ENCODE results near the gene ZNF460.
"Not testable (repeated sequence)": the region's sequence is repeated elsewhere in the genome, so short reads cannot be mapped to it uniquely, and the experiment has no call there.

Gene ZNF460

DNA sequence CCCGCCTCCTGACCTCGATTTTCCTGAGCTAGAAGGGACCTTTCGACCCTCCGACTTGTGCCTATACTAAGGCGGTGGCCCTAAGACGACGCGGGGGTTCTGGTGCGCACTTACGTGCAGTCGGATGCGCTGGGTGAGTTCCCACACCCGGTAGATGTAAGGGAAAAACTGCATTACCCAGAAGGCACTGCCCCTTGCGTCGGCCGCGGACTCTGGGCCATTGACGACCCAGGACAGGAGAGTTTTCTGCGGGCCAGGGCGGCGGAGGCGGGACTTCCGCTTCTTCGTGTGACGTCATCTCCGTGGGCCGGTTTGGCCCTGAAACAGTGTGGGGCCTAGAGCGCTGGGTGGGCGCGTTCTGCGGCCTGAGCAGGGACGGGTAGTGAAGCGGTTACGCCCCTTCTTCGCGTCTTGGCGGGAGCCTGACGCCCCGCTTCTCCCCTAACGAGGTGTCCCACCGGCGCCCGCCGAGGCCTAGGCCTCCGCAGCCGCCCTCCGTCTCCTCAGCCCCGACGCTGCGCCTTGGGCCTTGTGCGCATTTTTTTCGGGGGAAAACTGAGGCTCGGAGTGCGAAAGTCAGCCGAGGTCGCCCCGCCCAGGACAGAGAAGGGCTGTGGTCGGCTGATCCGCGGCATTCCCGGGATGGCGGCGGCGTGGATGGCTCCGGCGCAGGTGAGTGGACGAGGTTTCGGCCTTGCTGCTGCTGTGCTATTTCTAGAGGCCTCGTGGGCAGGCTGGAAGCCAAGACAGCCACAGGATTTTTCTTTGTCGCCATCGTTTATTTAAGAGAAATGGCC lies at the start of gene ZNF460:
TSS of gene ZNF460 (plus strand) at position 321 of the 797 bp plus-strand sequence. CDS start at position 643, 322 bp downstream.
- FAIRE-seq (peak; percentile 81), DNase-seq (ENCODE audit: insufficient read length, low spot score) (peak; percentile 95)

DNA sequence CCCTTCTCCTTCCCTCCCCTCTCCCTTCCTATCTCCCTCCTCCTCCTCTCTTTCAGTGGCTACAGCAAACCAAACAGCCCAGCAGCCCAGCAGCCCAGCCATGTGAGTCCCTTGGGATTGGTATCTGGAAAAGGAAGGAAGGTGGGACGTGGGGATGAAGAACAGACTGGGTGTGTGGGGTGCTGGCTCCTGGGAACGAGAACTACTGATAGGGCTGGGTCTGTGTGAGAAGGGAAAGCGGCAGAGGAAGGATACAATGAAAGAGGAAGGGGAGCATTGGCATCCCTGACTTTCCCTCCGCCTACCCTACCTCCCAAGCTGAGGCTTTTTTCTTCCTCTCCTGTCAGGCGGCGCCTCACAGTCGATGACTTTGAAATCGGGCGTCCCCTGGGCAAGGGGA lies 48.6 kb upstream of the ZNF460 start:
- FAIRE-seq (no peak), DNase-seq (ENCODE audit: insufficient read length, low spot score) (no peak)

DNA sequence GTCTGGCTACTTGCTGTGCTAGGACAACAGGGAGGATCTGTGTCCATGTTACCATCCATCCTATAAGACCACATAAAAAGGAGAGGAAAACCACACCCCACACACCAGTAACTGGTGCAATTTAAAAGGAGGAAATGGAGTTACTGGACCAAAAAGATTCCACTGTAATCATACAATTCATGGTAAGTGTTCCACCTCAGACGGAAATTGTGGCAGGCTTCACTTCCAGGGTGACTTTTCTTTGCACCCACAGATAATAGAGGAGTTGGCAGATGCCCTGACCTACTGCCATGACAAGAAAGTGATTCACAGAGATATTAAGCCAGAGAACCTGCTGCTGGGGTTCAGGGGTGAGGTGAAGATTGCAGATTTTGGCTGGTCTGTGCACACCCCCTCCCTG lies 47.1 kb upstream of the ZNF460 start:
- DNase-seq (ENCODE audit: insufficient read length, low spot score), result no peak
- peak; percentile 4 for FAIRE-seq

DNA sequence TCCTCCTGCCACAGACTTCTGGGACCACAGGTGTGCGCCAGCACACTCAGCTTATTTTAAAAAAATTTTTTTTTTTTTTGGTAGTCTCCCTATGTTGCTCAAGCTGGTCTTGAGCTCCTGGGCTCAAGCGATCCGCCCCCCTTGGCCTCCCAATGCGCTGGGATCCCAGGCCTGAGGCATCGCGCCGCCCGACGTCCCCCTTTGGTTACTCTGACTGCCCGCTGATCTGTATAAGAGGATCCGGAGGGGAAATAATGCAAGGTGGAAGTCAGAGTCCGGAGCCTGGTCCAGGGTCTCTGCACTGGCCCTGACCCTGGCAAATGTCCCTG lies 40.3 kb upstream of the ZNF460 start:
- no peak for DNase-seq (ENCODE audit: insufficient read length, low spot score)
- no peak for FAIRE-seq

DNA sequence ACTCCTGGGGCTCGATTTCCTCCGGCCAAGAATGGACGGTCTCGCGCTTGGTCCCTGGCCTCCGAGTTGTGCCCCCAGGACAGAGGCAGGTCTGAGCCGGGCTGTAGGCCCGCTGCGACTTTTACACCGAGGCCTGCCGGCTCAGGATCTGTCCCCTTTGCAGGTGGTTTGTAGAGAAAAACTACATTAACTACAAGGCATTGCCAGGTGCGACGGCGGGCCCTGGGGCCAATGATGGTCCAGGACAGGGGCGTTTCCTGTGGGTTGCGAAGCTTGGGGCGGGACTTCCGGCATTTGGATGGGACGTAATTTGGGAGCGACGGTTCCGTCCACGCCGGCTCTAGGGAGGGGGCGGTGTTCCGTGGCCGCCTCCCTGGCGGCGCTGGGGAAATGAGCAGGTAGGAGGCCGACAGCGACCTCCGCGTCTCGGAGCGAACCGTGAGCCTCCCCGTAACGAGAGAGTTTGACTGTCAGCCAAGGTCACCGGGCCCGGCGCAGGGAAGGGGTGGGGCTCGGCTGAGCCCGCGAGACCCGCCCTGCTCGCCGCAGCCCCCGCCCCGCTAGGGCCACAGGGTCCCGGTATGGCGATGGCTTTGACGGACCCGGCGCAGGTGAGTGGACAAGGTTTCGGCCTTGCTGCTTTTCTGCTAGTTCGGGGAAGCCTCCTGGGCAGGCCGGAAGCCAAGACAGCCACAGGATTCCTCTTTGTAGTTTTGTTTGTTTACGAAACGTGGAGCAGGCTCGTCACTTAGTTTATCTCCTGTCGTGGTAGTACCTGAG lies 39.8 kb upstream of the ZNF460 start, which contains the start of gene ZNF805:
TSS of gene ZNF805 (plus strand) at position 322 of the 780 bp plus-strand sequence. CDS start at position 582, 260 bp downstream.
- FAIRE-seq (peak; percentile 87), DNase-seq (ENCODE audit: insufficient read length, low spot score) (peak; percentile 96)

DNA sequence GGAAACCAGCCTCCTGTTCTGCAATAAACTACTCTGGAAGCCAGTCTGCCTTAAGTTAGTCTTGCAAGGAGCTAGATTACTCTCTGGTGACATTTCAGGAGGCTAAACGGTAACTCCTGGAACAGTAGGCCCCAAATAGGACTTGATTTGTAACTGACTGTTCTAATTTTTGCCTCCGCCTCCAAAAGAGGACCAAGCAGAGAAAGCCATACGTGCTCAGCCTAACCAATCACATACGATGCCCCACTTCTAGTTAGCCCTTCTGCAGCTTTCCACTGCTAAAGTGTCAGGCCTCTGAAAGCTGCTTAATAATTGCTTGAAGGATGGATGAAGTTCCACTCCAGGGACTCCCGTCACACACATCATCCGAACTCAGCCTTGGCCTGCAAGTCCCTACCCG lies 39.1 kb upstream of the ZNF460 start:
- DNase-seq (ENCODE audit: insufficient read length, low spot score), result no peak
- peak; percentile 20 for FAIRE-seq

DNA sequence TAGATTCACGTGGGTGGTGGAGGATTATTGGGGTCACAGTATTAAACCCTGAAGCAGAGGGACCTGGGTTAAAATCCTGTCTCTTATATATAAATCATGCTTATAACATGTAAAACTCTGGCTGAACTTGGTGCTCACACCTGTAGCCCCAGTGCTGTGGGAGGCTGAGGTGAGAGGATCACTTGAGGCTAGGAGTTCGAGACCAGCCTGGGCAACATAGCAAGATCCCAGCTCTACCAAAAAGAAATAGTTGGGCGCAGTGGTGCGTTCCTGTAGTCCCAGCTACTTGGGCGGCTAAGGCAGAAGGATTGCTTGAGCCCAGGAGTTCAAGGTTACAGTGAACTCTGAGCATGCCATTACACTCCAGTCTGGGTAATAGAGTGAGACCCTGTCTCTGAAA lies 37.5 kb upstream of the ZNF460 start:
- no peak for DNase-seq (ENCODE audit: insufficient read length, low spot score)
- FAIRE-seq, result no peak

DNA sequence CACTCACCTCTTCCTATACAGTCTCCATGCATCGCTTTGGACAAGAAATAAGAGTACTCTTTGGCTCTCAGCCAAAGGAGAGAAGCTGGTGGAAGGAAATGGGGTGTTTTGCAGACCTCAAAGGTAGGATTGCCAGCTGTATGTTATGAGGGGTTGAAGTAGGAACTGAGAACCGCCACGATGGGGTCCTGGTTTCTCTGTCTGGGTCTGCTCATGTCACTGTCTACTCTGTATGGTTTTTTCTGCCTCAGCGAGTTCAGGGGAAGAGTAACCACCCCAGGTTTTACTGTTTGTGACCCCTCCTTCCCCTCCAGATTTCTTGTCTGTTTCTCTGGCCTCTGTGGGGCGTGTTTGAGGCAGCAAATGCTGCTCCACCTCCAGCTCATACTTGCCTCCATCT lies 35.8 kb upstream of the ZNF460 start:
- DNase-seq (ENCODE audit: insufficient read length, low spot score) (no peak), FAIRE-seq (no peak)

DNA sequence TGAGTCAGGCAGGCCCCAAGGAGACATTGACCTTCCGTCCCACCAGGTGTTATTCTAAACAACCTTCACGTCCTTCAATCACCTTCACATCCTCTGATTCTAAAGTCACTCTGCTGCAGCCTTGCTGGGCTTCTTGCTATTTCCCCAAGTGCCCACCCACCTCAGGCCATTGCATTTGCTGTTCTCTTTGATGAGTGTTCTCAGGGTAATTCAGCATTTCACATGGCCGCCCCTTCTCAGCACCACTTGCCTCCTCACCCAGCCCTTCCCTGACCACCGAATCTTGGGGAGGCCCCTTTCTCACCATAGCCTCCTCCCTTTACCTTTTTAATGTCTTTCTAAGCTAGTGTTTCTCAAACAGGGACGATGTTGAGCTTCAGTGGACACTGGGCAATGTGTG lies 35.2 kb upstream of the ZNF460 start:
- no peak for FAIRE-seq
- no peak for DNase-seq (ENCODE audit: insufficient read length, low spot score)

DNA sequence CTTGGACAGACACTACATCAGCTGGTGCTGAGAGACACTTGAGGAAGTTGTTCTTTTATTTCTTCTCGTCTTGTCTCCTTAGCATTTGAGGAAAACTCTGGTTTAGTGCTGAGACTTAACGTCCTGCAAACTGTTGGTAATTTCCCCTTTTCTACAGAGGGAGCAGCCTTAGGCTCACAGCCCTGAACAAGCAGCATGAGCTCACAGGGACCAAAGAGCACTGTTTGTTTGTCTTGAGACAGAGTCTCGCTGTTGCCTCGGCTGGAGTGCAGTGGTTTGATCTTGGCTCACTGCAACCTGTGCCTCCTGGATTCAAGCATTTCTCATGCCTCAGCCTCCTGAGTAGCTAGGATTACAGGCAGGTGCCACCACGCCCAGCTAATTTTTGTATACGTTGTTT lies 34.3 kb upstream of the ZNF460 start:
- FAIRE-seq, result no peak
- no peak for DNase-seq (ENCODE audit: insufficient read length, low spot score)

DNA sequence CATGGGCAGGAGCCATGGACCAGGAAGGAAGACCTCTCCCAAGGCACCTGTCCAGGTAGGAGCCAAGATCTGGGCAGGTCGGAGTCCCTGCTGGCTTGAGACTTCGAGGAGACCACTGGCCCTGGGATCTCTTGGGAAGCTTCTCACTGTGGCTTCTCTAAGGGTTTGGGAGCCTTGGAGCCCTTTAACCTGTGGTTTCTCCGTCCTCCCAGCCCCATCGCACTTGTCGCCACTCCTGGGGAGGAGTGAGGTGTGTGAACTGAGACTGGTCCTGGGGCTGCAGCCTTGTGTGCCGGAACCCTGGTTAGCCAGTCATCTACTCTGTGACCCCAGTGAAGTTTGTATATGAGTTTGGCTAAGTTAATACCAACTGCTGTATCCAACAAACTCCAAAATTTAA lies 31.6 kb upstream of the ZNF460 start:
- no peak for DNase-seq (ENCODE audit: insufficient read length, low spot score)
- no peak for FAIRE-seq

DNA sequence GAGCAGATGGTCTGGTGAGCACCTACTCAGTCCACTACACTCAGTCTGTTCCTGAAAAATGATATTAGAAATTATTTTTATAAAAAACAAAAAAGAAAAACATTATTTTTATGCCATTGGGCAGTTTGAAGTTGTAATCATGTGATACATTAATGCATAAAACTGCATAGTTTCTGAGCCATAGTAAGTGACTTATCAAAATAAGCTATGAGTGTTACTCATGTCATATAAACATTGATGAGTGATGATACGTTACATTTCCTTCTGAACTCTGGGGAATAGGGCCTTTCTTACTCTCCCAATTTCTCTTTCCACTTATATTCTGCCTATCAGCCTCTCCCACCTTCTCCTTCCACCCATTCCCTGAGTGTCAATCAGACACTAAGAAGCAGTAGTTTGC lies 31.0 kb upstream of the ZNF460 start:
- DNase-seq (ENCODE audit: insufficient read length, low spot score), result no peak
- FAIRE-seq, result peak; percentile 94

DNA sequence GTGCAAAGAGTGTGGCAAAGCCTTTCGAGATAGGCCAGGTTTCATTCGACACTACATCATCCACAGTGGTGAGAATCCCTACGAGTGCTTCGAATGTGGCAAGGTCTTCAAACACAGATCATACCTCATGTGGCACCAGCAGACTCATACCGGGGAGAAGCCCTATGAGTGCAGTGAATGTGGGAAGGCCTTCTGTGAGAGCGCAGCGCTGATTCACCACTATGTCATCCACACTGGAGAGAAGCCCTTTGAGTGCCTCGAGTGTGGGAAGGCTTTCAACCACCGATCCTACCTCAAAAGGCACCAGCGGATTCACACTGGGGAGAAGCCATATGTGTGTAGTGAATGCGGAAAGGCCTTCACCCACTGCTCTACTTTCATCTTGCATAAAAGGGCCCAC lies 26.5 kb upstream of the ZNF460 start:
- FAIRE-seq; DNase-seq (ENCODE audit: insufficient read length, low spot score): not testable (repeated sequence)

DNA sequence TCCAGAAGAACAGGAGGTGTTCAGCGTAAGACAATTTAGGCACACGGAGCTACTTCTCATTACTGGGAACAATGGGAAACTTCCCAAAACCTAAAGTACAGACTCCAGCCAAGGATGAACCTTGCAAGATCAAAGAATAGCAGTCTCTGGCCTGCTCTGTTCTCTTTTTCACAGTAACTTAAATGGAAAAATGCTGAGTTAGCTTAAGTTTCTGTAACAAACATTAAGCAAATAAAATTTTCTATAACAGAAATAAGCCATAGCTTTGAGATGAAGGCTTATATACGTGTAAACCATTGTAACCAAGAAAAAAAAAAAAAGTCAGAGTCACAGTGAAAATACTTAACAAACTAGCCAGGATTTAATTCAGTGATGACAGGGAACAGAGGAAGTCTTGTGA lies 18.2 kb upstream of the ZNF460 start:
- FAIRE-seq, result no peak

DNA sequence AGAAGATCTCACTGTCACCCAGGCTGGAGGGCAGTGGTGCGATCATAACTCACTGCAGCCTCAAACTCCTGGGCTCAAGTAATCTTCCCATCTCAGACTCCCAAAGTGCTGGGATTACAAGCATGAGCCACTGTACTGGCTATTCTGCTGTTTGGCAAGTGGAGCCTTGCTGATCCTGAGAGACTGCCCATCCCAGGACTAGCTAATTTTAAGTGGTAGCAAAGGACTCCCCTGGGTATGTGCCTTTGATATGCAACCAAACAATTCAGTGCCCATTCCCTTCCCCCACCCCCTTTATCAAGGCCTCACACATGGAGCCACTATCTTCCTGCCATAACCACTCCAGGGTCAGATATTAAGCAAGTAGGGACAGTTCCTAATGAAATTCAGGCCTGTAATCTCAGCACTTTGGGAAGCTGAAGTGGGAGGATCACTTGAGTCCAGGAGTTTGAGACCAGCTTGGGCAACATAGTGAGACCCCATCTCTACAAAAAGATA lies 17.0 kb upstream of the ZNF460 start:
- FAIRE-seq (no peak), DNase-seq (ENCODE audit: insufficient read length, low spot score) (no peak)

More for the DNA sequence above, 18.2 kb upstream of the ZNF460 start:
- no peak for DNase-seq (ENCODE audit: insufficient read length, low spot score)

DNA sequence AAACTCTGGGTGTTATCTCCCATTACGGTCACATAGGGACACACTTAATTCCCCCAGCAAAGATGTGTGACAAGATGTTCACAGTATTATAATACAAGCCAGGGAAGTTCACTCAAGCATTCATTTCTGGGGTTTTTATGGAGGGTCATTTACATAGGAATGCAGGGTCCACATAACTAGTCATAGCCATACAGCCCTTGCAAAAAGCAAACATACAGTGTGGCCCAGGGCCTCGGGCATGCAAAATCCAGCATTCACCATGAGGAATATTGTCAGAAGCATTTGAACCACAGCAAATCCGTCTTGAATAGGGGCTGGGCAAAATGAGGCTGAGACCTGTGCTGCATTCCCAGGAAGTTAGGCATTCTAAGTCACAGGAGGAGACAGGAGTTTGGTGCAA lies 13.0 kb upstream of the ZNF460 start:
- FAIRE-seq, result no peak
- DNase-seq (ENCODE audit: insufficient read length, low spot score), result no peak

DNA sequence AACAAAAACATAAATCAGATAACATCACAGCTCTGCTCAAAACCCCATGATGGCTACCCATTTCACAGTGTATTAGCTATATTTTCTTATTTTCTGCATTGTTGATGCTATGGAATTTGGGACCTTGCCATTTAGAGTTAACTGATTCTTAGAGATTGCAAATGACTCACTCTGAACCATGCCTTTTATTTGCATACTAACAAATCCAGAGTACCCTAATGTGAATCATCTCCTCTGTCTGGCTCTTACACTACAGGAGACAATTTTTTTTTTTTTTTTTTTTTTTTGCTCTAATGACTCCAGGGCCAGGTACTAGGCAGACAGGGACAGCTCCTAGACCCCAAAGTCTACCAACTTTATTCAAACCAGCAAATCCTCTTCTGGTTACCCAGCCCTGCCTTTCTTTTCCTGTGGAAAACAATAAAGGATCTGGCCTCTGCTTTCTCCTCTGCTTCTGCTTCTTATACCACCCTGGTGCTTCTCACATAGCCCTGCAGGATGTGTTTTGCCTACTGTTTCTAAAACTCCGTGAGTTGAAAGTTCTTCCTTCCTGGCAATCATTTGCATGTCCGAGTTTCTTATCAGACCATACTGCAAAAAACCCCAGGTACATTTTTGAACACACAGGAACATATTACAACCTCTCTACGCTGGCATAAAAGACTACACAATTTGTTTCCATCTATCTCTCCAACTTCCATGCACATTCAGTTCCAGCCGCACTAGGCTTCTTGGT lies 10.6 kb upstream of the ZNF460 start:
- FAIRE-seq, result no peak

DNA sequence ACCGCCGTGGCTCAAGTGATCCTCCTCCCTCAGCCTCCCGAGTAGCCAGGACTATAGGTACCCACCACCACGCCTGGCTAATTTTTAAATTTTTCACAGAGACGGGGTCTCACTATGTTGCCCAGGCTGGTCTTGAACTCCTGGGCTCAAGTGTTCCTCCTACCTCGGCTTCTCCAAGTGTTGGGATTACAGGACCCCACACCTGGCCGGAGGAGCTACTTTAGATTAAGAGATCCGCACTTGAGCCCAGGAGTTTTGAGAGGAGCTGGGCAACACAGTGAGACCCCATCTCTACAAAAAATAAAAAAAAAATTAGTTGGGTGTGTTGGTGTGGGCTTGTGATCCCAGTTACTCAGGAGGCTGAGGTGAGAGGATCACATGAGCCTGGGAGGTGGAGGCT lies 9.0 kb upstream of the ZNF460 start:
- FAIRE-seq (no peak), DNase-seq (ENCODE audit: insufficient read length, low spot score) (no peak)

More for the DNA sequence above, 10.6 kb upstream of the ZNF460 start:
- peak; percentile 12 for DNase-seq (ENCODE audit: insufficient read length, low spot score)

DNA sequence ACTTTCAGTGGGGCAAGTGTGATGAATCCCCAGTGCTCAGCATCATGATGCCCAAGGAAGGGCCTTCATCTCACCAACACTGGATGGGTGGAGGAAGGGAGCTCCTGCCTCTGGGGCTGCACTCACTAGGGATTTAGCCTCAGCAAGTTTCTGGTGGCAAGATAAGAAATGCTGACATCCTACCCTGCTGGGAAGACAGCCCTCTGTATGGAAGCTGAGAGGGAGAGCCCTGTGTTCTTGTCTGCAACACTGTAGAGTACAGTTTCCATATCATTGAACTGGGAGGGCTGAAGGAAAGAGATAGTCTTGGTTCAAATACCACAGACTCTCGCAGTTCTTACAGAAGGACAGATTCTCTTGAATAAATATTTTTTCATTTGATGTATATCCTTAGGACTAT lies 7.3 kb upstream of the ZNF460 start:
- DNase-seq (ENCODE audit: insufficient read length, low spot score) (no peak), FAIRE-seq (no peak)

DNA sequence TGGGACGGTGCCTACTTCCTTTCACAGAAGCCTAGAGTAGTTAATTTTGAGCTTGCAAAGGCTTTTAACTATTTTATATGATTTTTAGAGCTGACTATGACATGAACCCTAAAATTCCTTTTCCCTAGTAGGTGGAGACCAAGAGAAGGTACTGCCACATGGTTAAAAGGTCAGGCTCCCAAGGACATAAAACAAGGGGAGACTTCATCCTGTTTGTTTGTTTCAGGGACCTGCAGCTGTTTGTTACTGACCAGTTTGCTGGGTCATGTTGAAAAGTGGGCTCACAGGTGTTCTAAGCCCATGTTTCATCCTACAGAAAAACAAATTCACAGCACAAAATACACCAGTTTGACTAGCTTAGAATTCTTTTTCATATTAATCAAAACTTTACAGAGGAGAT lies 3.9 kb upstream of the ZNF460 start:
- DNase-seq (ENCODE audit: insufficient read length, low spot score) (no peak), FAIRE-seq (no peak)

DNA sequence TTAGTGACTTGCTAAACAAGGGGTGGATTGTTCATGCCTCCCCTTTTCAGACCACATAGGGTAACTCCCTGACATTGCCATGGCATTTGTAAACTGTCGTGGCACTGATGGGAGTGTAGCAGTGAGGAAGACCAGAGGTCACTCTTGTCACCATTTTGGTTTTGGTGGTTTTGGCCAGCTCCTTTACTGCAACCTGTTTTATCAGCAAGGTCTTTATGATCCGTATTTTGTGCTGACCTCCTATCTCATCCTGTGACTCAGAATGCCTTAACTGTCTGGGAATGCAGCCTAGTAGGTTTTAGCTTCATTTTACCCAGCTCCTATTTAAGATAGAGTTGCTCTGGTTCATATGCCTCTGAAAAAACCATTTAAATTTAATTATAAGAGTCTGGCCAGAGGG lies 1.8 kb upstream of the ZNF460 start:
- FAIRE-seq; DNase-seq (ENCODE audit: insufficient read length, low spot score): not testable (repeated sequence)

Data from HTR-8/SVneo (cell line).